Loucy (cell line): ENCODE results near the gene MRAP.
A peak's percentile ranks its signal among the peaks of the same experiment; 100 is the strongest.

ENCODE experiments used
- H2AFZ ChIP-seq: fragments of 200-600 bp; sonication (generic); 2 replicates; pipeline ENCODE4 v1.6.0; 2016; ENCODE audit warnings: antibody characterized with exemption, mild to moderate bottlenecking, low read length, moderate library complexity
- H3F3A ChIP-seq: fragments of 200-600 bp; 2 replicates; pipeline ENCODE4 v1.6.0; 2016; ENCODE audit warnings: antibody characterized with exemption, low read depth, mild to moderate bottlenecking
- H3K27me3 ChIP-seq: fragments of 200-600 bp; sonication (generic); 2 replicates; pipeline ENCODE4 v1.6.1; 2014; ENCODE audit warnings: low read length, mild to moderate bottlenecking; ENCODE audit not compliant: insufficient read depth, poor library complexity, severe bottlenecking
- H3K36me3 ChIP-seq: fragments of 200-600 bp; sonication (generic); 2 replicates; pipeline ENCODE4 v1.6.1; 2016; ENCODE audit warnings: low read length; ENCODE audit not compliant: insufficient read depth
- H3K4me1 ChIP-seq: fragments of 200-600 bp; sonication (generic); 2 replicates; pipeline ENCODE4 v1.5.1; 2014; ENCODE audit warnings: low read length, mild to moderate bottlenecking; ENCODE audit not compliant: insufficient read depth, poor library complexity, severe bottlenecking
- H3K4me2 ChIP-seq: fragments of 200-600 bp; sonication (generic); 2 replicates; pipeline ENCODE4 v1.6.0; 2014; ENCODE audit warnings: antibody characterized with exemption, low read length, low read depth, mild to moderate bottlenecking; ENCODE audit not compliant: poor library complexity, severe bottlenecking
- H3K4me3 ChIP-seq: fragments of 200-600 bp; sonication (generic); 2 replicates; pipeline ENCODE4 v1.5.1; 2014; ENCODE audit warnings: low read length, mild to moderate bottlenecking, mixed read lengths; ENCODE audit not compliant: poor library complexity, severe bottlenecking
- H3K79me2 ChIP-seq: fragments of 200-600 bp; sonication (generic); 2 replicates; pipeline ENCODE4 v1.6.1; 2014; ENCODE audit warnings: low read length; ENCODE audit not compliant: insufficient read depth
- H3K9ac ChIP-seq: fragments of 200-600 bp; sonication (generic); 2 replicates; pipeline ENCODE4 v1.6.0; 2014; ENCODE audit warnings: mild to moderate bottlenecking, low read depth, low read length, moderate library complexity; ENCODE audit not compliant: poor library complexity, severe bottlenecking
- H3K9me2 ChIP-seq: fragments of 200-600 bp; sonication (generic); replicated peaks from 2 replicates; pipeline ENCODE4 v1.6.1; 2016; ENCODE audit warnings: low read depth, low read length, mixed read lengths
- H3K9me3 ChIP-seq: fragments of 200-600 bp; sonication (generic); 2 replicates; pipeline ENCODE4 v1.6.1; 2014; ENCODE audit warnings: mild to moderate bottlenecking, antibody characterized with exemption, low read length, low read depth; ENCODE audit not compliant: insufficient read depth
- H4K20me1 ChIP-seq: fragments of 200-600 bp; sonication (generic); 2 replicates; pipeline ENCODE4 v1.6.0; 2014; ENCODE audit warnings: antibody characterized with exemption, low read length, mild to moderate bottlenecking; ENCODE audit not compliant: insufficient read depth, poor library complexity, severe bottlenecking
- EZH2phosphoT487 ChIP-seq: fragments of 200-600 bp; IDR thresholded peaks from 2 replicates; pipeline ENCODE4 v1.6.1; 2018; ENCODE audit warnings: antibody characterized with exemption, mild to moderate bottlenecking, moderate library complexity, borderline replicate concordance
- TF ChIP-seq, protein P1 (sequence below): fragments of 200-600 bp; sonication (generic); conservative IDR thresholded peaks from 2 replicates; pipeline ENCODE4 v1.5.1; 2014; ENCODE audit warnings: mild to moderate bottlenecking, antibody characterized with exemption, low read length

The MRAP gene

DNA sequence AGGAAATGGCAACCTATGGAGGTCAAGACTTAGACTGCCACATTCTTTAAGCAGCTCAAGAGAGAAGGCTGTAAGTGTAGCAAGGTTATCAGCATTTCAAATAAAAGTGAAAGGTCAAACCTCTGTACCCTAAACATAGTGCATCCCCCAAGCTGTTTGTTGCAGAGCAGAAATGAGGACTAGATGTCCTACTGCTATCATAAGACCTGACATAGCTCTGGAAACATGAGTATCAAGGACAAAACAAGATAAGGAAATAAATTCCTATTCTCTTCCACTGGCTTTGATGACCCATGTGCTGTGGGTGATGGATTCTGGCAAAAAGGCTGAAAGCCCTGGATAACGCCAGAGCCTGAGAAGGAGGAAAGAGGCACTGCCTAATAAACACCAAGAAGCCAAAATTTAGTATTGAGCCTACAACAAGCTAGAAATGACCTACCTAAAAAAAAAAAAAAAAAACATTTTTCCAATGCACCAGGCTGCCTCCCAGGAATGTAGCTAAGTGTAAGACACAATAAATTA, 58.3 kb downstream of the MRAP start:
- H3K9ac ChIP-seq: no peak overlapping the region
- H3K4me2 ChIP-seq: no peak overlapping the region
- TF ChIP-seq EZH2phosphoT487: no peak
- TF ChIP-seq, protein P1, sequence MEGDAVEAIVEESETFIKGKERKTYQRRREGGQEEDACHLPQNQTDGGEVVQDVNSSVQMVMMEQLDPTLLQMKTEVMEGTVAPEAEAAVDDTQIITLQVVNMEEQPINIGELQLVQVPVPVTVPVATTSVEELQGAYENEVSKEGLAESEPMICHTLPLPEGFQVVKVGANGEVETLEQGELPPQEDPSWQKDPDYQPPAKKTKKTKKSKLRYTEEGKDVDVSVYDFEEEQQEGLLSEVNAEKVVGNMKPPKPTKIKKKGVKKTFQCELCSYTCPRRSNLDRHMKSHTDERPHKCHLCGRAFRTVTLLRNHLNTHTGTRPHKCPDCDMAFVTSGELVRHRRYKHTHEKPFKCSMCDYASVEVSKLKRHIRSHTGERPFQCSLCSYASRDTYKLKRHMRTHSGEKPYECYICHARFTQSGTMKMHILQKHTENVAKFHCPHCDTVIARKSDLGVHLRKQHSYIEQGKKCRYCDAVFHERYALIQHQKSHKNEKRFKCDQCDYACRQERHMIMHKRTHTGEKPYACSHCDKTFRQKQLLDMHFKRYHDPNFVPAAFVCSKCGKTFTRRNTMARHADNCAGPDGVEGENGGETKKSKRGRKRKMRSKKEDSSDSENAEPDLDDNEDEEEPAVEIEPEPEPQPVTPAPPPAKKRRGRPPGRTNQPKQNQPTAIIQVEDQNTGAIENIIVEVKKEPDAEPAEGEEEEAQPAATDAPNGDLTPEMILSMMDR: no peak
- no peaks in the 10 kb centered on the region for H3K9me3 ChIP-seq
- no peaks in the 10 kb centered on the region for H3K27me3 ChIP-seq
- H2AFZ ChIP-seq: no peak overlapping the region
- no peaks in the 10 kb centered on the region for H3K79me2 ChIP-seq
- no peaks in the 10 kb centered on the region for H4K20me1 ChIP-seq
- no peak overlapping the region for H3K4me3 ChIP-seq
- H3K36me3 ChIP-seq: peaks cover 28% of the 10 kb centered on the region; the same call in 1 of the 2 replicates
- H3K9me2 ChIP-seq: no peaks in the 10 kb centered on the region
- H3K4me1 ChIP-seq: no peaks in the 10 kb centered on the region
- no peaks in the 10 kb centered on the region for H3F3A ChIP-seq

GRCh38 chr21:32359719-32360260, 61.1 kb downstream of the MRAP start:
- Histone ChIP-seq H2AFZ (no peak overlapping the region), H3K27me3 (no peaks in the 10 kb centered on the region), H3K4me1 (no peaks in the 10 kb centered on the region), H3K4me3 (no peak overlapping the region), H3K36me3 (peaks cover 23% of the 10 kb centered on the region; the same call in 1 of the 2 replicates), H3K4me2 (no peak overlapping the region), H3K9ac (no peak overlapping the region), H4K20me1 (no peaks in the 10 kb centered on the region), H3K79me2 (no peaks in the 10 kb centered on the region), H3K9me2 (no peaks in the 10 kb centered on the region), H3F3A (no peaks in the 10 kb centered on the region), H3K9me3 (no peaks in the 10 kb centered on the region)
- TF ChIP-seq, protein P1: peak; percentile 50
- TF ChIP-seq EZH2phosphoT487: no peak

- Histone ChIP-seq H3K79me2 (no peaks in the 10 kb centered on the region), H4K20me1 (no peaks in the 10 kb centered on the region), H3K4me3 (no peak overlapping the region), H3F3A (no peaks in the 10 kb centered on the region), H3K27me3 (no peaks in the 10 kb centered on the region), H3K36me3 (peaks cover 20% of the 10 kb centered on the region; the same call in 1 of the 2 replicates), H3K4me1 (no peaks in the 10 kb centered on the region), H2AFZ (no peak overlapping the region), H3K9me3 (no peaks in the 10 kb centered on the region), H3K4me2 (no peak overlapping the region), H3K9me2 (no peaks in the 10 kb centered on the region), H3K9ac (no peak overlapping the region)
- TF ChIP-seq, protein P1: no peak
- TF ChIP-seq EZH2phosphoT487: no peak
Measured at GRCh38 chr21:32360401-32360975, 61.8 kb downstream of the MRAP start.
